ENCODE data around the gene LRRC47. TPM values are rescaled to one million over a fixed set of nuclear protein-coding genes. Genes with fewer than 3 reads are reported as not detected.

The LRRC47 gene
- total and polyA plus RNA-seq, 2 of the 13 experiments (the other 11 are each of a cell fraction or from before 2014, with no cell fraction given): 18.3 to 52.5 TPM

DNA sequence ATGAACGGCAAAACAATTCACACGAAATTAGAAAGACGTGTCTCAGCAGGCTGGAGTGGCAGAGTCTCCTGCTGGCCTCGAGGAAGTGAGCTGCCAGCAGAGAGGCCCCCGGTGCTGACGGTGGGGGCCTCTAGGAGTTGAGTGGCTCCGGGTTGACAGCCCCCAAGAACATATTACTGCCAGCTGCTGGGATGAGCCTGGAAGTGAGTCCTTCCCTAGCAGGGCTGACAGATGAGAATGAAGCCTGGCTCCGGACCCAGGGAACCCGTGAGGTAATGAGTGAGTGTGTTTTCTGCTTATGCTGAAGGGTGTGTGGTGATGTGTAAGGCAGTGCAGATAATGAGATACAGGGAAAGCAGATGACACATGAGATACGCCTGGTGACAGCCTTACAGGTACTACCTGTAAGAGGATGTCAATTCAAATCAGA lies 23.5 kb upstream of the LRRC47 start (continued):
- TF ChIP-seq, protein P1, sequence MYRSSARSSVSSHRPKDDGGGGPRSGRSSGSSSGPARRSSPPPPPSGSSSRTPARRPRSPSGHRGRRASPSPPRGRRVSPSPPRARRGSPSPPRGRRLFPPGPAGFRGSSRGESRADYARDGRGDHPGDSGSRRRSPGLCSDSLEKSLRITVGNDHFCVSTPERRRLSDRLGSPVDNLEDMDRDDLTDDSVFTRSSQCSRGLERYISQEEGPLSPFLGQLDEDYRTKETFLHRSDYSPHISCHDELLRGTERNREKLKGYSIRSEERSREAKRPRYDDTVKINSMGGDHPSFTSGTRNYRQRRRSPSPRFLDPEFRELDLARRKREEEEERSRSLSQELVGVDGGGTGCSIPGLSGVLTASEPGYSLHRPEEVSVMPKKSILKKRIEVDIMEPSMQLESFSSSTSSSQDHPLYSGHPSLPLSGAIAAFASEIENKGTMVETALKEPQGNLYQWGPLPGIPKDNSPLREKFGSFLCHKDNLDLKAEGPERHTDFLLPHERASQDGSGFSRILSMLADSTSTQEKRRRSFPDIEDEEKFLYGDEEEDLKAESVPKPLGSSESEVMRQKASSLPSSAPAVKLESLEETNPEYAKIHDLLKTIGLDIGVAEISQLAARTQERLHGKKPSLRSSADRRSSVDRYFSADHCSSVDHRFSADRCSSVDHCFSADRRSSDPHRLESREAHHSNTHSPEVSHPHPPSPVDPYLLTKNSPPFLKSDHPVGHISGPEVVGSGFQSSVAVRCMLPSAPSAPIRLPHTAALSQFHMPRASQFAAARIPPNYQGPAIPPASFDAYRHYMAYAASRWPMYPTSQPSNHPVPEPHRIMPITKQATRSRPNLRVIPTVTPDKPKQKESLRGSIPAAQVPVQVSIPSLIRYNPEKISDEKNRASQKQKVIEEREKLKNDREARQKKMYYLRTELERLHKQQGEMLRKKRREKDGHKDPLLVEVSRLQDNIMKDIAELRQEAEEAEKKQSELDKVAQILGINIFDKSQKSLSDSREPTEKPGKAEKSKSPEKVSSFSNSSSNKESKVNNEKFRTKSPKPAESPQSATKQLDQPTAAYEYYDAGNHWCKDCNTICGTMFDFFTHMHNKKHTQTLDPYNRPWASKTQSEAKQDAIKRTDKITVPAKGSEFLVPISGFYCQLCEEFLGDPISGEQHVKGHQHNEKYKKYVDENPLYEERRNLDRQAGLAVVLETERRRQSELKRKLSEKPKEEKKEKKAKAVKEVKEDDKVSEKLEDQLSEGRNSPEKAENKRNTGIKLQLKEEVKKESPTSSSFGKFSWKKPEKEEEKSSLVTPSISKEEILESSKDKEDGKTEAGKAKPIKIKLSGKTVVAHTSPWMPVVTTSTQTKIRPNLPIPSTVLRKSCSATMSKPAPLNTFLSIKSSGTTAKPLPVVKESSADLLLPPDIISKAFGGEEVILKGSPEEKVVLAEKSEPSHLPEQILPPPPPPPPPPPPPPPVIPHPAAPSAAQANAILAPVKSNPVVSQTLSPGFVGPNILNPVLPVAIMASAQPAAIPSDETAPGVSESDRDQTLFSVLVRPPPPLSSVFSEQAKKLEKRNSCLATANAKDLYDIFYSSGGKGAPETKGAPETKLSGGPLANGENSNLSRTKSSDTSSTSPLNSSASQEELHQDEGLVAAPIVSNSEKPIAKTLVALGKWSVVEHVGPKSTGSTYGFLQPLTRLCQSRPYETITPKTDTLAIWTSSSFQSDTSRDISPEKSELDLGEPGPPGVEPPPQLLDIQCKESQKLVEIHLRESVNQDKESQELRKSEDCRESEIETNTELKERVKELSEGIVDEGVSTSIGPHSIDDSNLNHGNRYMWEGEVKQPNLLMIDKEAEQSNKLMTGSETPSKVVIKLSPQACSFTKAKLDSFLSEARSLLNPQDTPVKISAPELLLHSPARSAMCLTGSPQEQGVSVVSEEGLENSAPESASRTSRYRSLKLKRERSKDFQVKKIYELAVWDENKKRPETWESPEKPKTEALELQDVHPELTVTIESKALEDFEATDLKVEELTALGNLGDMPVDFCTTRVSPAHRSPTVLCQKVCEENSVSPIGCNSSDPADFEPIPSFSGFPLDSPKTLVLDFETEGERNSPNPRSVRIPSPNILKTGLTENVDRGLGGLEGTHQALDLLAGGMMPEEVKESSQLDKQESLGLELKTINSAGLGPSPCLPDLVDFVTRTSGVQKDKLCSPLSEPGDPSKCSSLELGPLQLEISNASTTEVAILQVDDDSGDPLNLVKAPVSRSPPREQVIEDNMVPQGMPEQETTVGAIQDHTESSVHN (CRISPR knock-in tag; IDR thresholded peaks at IDR 0.05): no peak
- no peak for TF ChIP-seq ZSCAN22 (CRISPR knock-in tag; IDR thresholded peaks at IDR 0.05)

DNA sequence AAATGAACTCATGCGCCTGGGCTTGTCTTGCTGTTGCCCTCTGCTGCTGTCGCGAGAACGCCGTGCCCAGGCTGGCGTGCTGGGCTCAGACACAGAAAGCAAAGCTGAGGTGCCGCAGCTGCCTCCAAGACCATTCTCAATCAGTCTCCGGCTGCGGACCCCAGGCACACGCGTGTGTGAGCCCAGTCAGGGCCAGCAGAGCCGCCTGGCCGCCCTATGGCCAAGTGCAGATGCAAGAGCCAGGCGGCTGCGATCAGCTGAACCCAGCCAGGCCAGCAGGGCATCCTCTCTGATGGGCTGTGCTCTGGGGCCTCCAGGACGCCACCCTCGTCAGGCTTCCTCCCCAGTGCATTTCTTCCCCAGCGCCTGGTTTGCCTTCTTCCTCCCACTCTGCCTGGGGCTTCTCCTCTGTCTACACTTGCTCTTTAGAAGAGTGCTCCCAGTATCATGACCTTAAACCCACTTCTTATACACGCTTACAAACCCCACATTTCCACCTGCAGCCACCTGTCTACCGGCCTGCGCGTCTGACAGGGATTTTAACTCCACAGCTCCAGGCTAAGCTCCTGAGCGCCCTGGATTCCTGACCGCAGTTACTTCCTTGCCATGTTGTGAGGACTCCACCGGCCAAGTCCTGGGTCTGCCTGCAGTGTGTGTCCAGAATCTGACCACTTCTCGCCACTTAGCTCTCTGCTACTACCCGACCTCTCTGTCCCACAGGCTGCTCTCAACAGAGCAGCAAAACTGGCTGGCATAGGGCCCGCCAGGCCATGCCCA lies 21.7 kb upstream of the LRRC47 start:
- Histone ChIP-seq H3K9ac (ENCODE audit: insufficient read depth, low read depth, low read length) (no peak overlapping the region), H3K4me3 (replicated peaks in 1 of 3; ENCODE audit: insufficient read depth in 1 of 3, low read depth in 2 of 3, low read length in 3 of 3) (no peak overlapping the region), H3K4me1 (ENCODE audit: insufficient read depth, low read length) (no peaks in the 10 kb centered on the region), H2AFZ (ENCODE audit: low read length) (no peak overlapping the region), H3K79me2 (ENCODE audit: insufficient read depth, low read length) (no peaks in the 10 kb centered on the region), H3K27me3 (ENCODE audit: control insufficient read depth in 1 of 2, insufficient read depth in 2 of 2, low read length in 2 of 2) (no peaks in the 10 kb centered on the region), H3K27ac (ENCODE audit: extremely low read length, insufficient read depth, low read length) (no peak overlapping the region), H3K9me3 (ENCODE audit: low read length) (no peaks in the 10 kb centered on the region), H4K20me1 (ENCODE audit: insufficient read depth, low read length) (no peaks in the 10 kb centered on the region), H3K4me2 (ENCODE audit: low read depth, low read length) (no peak overlapping the region), H3K36me3 (replicated peaks in 1 of 2; ENCODE audit: control insufficient read depth in 1 of 2, insufficient read depth in 2 of 2, low read length in 2 of 2) (peaks cover 7 to 20% of the 10 kb centered on the region in 2 experiments; a peak in 4 of 5 replicates)
- POLR2A ChIA-PET: no interaction called here
- intact Hi-C loops (cut with micrococcal nuclease; ENCODE audit: unreplicated experiment) (no loop called here), in situ Hi-C loops (cut with HindIII; ENCODE audit: extremely low pct_ligation_motif_present, low pct_unique_long_range_greater_than_20kb) (no loop called here)
- WGBS (ENCODE audit: low lambda C conversion rate): 96% methylated on average over 13 of the region's 28 CpGs
- DNase-seq (ENCODE audit: low spot score): no peak
- CTCF ChIA-PET (ENCODE audit: low intra/inter-chr PET ratio, low total read pairs): no interaction called here
- no TSS peak for BruUV-seq (replicated peaks)
- no peak for ATAC-seq
- FAIRE-seq: no peak
- TF ChIP-seq, protein P2, sequence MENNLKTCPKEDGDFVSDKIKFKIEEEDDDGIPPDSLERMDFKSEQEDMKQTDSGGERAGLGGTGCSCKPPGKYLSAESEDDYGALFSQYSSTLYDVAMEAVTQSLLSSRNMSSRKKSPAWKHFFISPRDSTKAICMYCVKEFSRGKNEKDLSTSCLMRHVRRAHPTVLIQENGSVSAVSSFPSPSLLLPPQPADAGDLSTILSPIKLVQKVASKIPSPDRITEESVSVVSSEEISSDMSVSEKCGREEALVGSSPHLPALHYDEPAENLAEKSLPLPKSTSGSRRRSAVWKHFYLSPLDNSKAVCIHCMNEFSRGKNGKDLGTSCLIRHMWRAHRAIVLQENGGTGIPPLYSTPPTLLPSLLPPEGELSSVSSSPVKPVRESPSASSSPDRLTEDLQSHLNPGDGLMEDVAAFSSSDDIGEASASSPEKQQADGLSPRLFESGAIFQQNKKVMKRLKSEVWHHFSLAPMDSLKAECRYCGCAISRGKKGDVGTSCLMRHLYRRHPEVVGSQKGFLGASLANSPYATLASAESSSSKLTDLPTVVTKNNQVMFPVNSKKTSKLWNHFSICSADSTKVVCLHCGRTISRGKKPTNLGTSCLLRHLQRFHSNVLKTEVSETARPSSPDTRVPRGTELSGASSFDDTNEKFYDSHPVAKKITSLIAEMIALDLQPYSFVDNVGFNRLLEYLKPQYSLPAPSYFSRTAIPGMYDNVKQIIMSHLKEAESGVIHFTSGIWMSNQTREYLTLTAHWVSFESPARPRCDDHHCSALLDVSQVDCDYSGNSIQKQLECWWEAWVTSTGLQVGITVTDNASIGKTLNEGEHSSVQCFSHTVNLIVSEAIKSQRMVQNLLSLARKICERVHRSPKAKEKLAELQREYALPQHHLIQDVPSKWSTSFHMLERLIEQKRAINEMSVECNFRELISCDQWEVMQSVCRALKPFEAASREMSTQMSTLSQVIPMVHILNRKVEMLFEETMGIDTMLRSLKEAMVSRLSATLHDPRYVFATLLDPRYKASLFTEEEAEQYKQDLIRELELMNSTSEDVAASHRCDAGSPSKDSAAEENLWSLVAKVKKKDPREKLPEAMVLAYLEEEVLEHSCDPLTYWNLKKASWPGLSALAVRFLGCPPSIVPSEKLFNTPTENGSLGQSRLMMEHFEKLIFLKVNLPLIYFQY (CRISPR knock-in tag; IDR thresholded peaks at IDR 0.05; ENCODE audit: borderline replicate concordance): no peak
- TF ChIP-seq SALL2 (CRISPR knock-in tag; IDR thresholded peaks at IDR 0.05) (no peak), ZNF282 (IDR thresholded peaks at IDR 0.05; ENCODE audit: partially characterized antibody) (no peak), FIP1L1 (IDR thresholded peaks at IDR 0.05; ENCODE audit: borderline replicate concordance, insufficient read depth, low read depth, low read length) (no peak)
